T47D (cell line): Measurements from ENCODE around the gene TMED7.
A peak's percentile ranks its signal among the peaks of the same experiment; 100 is the strongest.

Experiments
- DNase-seq, 2 experiments: peaks; one replicate each; pipeline versions ENCODE4 v3.0.0 to v3.0.0-alpha.2; 2011 to 2012; ENCODE audit warnings: low read depth in 1 of 2, low spot score in 1 of 2
- JUND ChIP-seq: IDR thresholded peaks from 2 replicates; pipeline ENCODE4 v1.6.1; 2012; ENCODE audit warnings: low read depth
- in situ Hi-C: cut with HindIII; loops from 2 replicates; pipeline ENCODE4 v1.10.0; 2016; ENCODE audit warnings: low sequenced_read_pairs, low pct_unique_long_range_greater_than_20kb

TMED7 gene

GRCh38 chr5:115616892-115617291 lies 8.9 kb downstream of the TMED7 start:
- no peak for DNase-seq
- no peak for TF ChIP-seq JUND
- in situ Hi-C loops, result no loop called here

DNA sequence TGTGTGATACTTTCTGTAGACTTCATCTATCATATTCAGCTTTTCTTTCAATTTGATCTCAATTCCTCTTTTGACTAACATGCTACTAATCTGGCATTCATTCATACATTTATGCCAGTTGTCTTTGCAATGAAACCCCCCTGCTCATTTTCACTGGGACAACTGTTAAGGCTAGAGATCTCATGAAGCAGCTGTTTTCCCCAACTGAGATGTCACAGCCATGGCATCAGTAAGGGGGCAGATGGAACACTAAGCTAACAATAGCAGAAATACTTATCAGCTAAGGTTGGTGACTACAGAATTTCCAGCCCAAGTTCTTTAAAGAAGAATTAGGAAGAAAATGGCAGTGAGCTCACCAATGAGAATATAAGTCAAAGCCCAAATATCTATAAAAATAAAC lies 9.4 kb downstream of the TMED7 start:
- DNase-seq, result no peak
- TF ChIP-seq JUND, result no peak
- in situ Hi-C loops, result no loop called here

- TF ChIP-seq JUND, result no peak
- in situ Hi-C loops, result no loop called here
- no peak for DNase-seq
Observed at GRCh38 chr5:115611873-115612272, 14.0 kb downstream of the TMED7 start.

- in situ Hi-C loops, result no loop called here
- no peak for TF ChIP-seq JUND
- DNase-seq, result no peak
Observed at GRCh38 chr5:115607935-115608334, 17.9 kb downstream of the TMED7 start.

DNA sequence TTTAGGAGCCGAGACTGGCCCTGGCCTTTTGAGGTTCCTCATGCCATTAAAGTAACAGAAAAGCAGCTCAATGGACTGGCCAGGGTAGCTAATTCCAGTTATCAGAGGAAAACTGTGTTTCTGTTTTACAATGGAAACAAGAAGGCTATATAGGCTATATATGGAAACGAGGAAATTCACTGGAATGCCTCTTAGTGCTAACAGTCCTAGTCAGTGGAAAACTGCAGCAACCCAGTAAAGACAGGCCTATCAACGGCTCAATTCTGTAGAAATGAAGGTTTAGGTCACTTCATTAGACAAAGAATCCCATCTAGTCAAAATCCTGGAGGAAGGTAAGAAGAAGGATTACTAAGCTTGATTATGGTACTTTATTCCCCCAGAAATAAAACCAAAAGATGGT lies 20.4 kb downstream of the TMED7 start:
- TF ChIP-seq JUND, result no peak
- no peak for DNase-seq
- in situ Hi-C loops, result no loop called here

DNA sequence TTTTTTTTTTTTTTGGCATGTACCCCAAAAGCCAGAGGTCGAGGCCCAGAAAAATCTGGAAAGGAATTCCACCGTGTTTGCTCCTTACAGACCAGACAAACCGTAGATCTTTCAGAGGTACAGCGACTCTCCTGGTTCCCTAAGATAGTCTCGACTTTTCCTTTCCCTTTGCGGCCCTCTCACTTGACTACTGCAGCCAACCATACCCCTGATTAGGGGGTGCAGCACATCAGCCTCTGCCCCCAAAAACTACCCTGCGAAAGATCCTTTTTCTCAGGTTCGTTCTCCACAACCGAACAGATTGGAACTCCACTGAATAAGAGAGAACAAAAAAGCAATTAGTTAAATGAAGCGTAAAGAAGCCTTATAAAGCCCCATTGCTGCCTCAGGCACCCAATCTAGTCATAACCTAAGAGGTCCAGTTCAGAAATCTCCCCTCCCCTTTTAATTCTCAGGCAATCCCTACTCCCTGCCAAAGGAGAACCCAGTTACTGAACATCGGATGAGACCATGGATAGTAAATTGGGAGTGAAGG lies 23.2 kb downstream of the TMED7 start:
- in situ Hi-C loops, result no loop called here
- no peak for TF ChIP-seq JUND
- DNase-seq, result no peak

DNA sequence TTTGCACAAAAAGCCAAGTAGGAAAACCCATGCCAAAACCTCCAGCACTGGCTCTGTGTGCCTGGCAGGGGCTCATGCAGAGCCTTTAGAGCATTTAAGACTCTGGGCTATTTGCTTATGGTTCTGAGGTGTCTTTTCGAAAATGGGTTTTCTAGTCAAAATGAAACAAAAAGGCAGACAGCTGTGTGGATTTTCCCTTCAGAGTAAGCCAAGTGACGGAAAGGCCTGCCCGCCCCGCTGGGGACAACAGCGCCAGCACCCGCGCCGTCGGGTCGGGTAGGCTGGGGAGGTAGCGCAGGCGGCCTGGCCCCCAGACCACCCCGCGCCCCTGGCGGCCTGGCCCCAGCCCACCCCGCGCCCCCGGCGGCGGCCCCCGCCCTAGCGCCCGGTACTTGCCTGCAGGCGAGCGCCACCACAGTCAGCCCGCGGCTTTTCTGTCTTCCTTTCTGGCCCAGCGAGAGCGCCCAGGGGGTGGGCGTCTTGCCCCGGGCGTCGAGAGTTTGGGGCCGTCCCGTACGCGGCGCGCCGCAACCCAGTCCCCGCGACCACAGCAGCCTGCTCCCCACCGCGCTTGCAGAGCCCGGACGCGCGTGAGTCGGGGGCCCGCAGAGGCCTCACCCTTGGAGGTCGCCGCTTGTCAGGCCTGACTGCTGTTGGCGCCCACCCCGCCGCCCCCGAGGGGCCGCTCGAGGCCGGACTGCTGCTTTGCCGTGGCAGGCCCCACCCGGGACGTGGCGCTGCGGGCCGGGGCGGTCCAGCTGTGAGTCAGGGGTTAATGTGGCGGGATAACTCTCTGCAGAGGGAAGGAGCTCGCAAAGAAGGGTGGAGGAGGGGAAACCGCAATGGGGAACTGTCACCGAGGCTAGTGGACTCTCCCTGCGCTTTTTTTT lies 23.9 kb downstream of the TMED7 start, which contains the start of gene TICAM2:
TSS of gene TICAM2 (minus strand) at position 779 of the 890 bp plus-strand sequence. CDS start 21,223 bp downstream, outside the sequence.
- no peak for DNase-seq
- in situ Hi-C loops, result no loop called here

DNA sequence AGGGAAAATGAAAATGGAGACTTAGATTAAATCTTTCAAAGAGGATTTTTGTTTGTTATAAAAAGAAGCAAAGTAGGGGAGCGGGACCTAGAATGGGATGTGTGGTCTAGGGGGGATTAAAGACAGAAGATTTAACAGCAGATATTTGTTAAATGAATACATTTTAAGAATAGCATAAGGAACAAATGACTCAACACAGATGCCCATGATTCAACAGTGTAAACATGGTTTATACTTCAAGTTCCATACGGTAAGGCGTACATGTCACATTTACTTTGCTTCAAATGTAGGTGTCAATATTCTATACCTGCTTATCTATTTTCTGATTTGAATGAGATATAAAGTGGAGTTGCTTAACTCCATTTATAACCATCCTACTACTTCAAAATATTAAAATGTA lies 25.1 kb downstream of the TMED7 start:
- no peak for TF ChIP-seq JUND
- no peak for DNase-seq
- in situ Hi-C loops, result no loop called here

More for the DNA sequence above, 23.9 kb downstream of the TMED7 start, which contains the start of gene TICAM2:
- TF ChIP-seq JUND, result no peak

DNA sequence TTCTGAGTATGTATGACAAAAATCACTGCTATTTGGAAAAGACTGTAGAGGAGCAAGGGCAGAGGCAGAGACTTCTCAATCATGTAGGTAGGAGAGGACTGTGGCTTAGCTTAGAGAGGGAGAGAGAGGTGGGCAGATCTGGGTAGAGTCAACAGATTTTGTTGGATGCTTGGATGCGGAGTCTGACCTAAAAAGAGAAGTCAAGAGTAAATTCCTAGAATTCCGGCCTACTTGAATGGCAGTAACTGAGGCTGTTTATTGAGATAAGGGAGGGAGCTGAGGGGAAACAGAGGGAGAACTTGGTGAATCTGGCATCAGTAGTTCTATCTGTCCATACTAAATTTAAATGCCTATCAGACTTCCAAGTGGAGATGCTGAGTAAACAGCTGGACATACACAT lies 25.9 kb downstream of the TMED7 start:
- no peak for DNase-seq
- TF ChIP-seq JUND, result no peak
- in situ Hi-C loops, result no loop called here

GRCh38 chr5:115599502-115599901 lies 26.3 kb downstream of the TMED7 start:
- in situ Hi-C loops, result no loop called here
- no peak for TF ChIP-seq JUND
- peak in 1 of 2 experiments; percentile 18 for DNase-seq

- in situ Hi-C loops, result no loop called here
- no peak for TF ChIP-seq JUND
- no peak for DNase-seq
Observed at GRCh38 chr5:115594128-115595047, 31.4 kb downstream of the TMED7 start.

DNA sequence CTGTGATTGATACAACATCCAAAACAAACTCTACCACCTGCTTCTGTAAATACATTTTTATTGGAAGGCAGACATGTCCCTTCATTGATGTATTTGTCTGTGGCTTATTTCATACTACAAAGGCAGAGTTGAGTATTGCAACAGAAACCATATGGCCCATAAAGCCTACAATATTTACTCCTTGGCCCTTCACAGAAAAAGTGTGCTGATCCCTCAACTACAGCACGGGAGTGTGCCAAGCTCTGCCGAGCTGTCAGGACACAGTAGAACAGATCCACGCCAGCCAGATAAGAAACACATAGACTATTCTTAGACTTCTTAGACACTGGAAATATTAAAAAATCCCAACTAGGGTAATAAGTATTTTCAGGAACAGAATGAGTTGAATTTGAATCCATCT lies 36.8 kb downstream of the TMED7 start:
- TF ChIP-seq JUND, result no peak
- in situ Hi-C loops, result no loop called here
- DNase-seq, result no peak
